GM19438 (cell line): ENCODE results near the gene SULT1A4.
A peak's percentile ranks its signal among the peaks of the same experiment; 100 is the strongest.
"Not testable (repeated sequence)": the region's sequence is repeated elsewhere in the genome, so short reads cannot be mapped to it uniquely, and the experiment has no call there.

Source experiments
- ATAC-seq: cut with Tn5 transposase; IDR thresholded peaks from one replicate; pipeline ENCODE4 v1.9.1; 2021; ENCODE audit warnings: low read depth; ENCODE audit not compliant: unreplicated experiment

Gene SULT1A4

GRCh38 chr16:29459706-29460646, at the start of gene SULT1A4:
Gene SULT1A4, plus strand, starts transcription at chr16:29459913. Its CDS starts 1,473 bp downstream, at chr16:29461386.
- ATAC-seq, result not testable (repeated sequence)

GRCh38 chr16:29423587-29423986, 36.1 kb upstream of the SULT1A4 start:
- ATAC-seq, result not testable (repeated sequence)

- ATAC-seq, result not testable (repeated sequence)
Observed at GRCh38 chr16:29425390-29425789, 34.3 kb upstream of the SULT1A4 start.

- ATAC-seq, result peak; percentile 20
Observed at GRCh38 chr16:29453754-29454153, 6.0 kb upstream of the SULT1A4 start.

GRCh38 chr16:29454269-29454668, 5.4 kb upstream of the SULT1A4 start, which contains the start of the genes BOLA2 and SLX1B:
Gene BOLA2, minus strand, starts transcription at chr16:29454351. Its CDS starts 98 bp downstream, at chr16:29454253.
Gene SLX1B, plus strand, starts transcription at chr16:29454533.
- ATAC-seq, result peak; percentile 85

GRCh38 chr16:29454828-29455227, 4.9 kb upstream of the SULT1A4 start:
- peak; percentile 62 for ATAC-seq

GRCh38 chr16:29457660-29458059, 2.1 kb upstream of the SULT1A4 start:
- not testable (repeated sequence) for ATAC-seq

GRCh38 chr16:29460647-29461030, 926 bp downstream of the SULT1A4 start:
- ATAC-seq, result not testable (repeated sequence)

GRCh38 chr16:29465985-29466824, 6.5 kb downstream of the SULT1A4 start:
- ATAC-seq, result not testable (repeated sequence)

- not testable (repeated sequence) for ATAC-seq
Observed at GRCh38 chr16:29466904-29467303, 7.2 kb downstream of the SULT1A4 start.

GRCh38 chr16:29467654-29468366, 8.1 kb downstream of the SULT1A4 start:
- ATAC-seq, result not testable (repeated sequence)

- not testable (repeated sequence) for ATAC-seq
Observed at GRCh38 chr16:29469660-29470059, 9.9 kb downstream of the SULT1A4 start.

- not testable (repeated sequence) for ATAC-seq
Observed at GRCh38 chr16:29472065-29472464, 12.4 kb downstream of the SULT1A4 start.

- not testable (repeated sequence) for ATAC-seq
Observed at GRCh38 chr16:29482276-29482675, 22.6 kb downstream of the SULT1A4 start.

- ATAC-seq, result not testable (repeated sequence)
Observed at GRCh38 chr16:29506308-29506707, 46.6 kb downstream of the SULT1A4 start, which contains the start of gene NPIPB12. Gene NPIPB12, minus strand, starts transcription at chr16:29506408.
